ENCODE data around the gene ETV7. TPM values are rescaled to one million over a fixed set of nuclear protein-coding genes. Genes with fewer than 3 reads are reported as not detected.

The ETV7 gene
- total and polyA plus RNA-seq, 2 donors (not counting 1 experiment from before 2014, with no cell fraction given) = 0.96 to 2.0 TPM

DNA sequence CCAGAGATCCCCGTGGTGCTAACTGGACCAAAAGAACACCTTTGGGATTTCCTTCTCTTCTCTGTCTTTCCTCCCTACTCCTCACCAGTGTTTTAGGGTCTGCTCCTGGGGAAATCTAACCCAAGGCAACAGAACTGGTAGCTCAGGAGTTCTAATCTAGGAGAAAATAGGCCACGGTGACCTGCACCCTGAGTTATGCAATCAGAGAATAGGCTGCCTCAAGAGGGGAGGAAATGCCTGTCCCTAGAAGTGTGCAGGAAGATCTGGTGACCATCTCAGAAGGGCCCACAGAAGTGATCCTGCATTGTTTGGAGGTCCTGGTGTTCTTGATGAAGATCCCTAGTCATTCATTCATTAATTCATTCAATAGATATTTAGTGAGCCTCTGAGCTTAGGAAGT, 3.4 kb downstream of the ETV7 start:
- H3K27ac ChIP-seq (ENCODE audit: low read length in 2 of 2) = no peak overlapping the region
- ATAC-seq (ENCODE audit: low read depth) (no peak), DNase-seq (no peak)
- CTCF ChIA-PET = no interaction called here
- no peak overlapping the region for H3K9ac ChIP-seq (ENCODE audit: low read length)
- H3K4me2 ChIP-seq (replicated peaks; ENCODE audit: low read depth, low read length, poor library complexity, severe bottlenecking) = no peak overlapping the region
- TF ChIP-seq, protein P1, sequence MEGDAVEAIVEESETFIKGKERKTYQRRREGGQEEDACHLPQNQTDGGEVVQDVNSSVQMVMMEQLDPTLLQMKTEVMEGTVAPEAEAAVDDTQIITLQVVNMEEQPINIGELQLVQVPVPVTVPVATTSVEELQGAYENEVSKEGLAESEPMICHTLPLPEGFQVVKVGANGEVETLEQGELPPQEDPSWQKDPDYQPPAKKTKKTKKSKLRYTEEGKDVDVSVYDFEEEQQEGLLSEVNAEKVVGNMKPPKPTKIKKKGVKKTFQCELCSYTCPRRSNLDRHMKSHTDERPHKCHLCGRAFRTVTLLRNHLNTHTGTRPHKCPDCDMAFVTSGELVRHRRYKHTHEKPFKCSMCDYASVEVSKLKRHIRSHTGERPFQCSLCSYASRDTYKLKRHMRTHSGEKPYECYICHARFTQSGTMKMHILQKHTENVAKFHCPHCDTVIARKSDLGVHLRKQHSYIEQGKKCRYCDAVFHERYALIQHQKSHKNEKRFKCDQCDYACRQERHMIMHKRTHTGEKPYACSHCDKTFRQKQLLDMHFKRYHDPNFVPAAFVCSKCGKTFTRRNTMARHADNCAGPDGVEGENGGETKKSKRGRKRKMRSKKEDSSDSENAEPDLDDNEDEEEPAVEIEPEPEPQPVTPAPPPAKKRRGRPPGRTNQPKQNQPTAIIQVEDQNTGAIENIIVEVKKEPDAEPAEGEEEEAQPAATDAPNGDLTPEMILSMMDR (IDR thresholded peaks at IDR 0.05) = no peak
- TF ChIP-seq EZH2 (IDR thresholded peaks at IDR 0.05; ENCODE audit: borderline replicate concordance, insufficient read depth, low read depth, low read length, poor library complexity, severe bottlenecking) = no peak
- H3K36me3 ChIP-seq (replicated peaks in 1 of 2; ENCODE audit: control extremely low read depth in 1 of 2, control insufficient read depth in 1 of 2, extremely low read depth in 1 of 2, insufficient read depth in 2 of 2, low read length in 1 of 2) = no peaks in the 10 kb centered on the region
- POLR2A ChIA-PET = no interaction called here
- Mint-ChIP-seq H3K4me3 (no peak overlapping the region), H3K4me1 (peaks cover 30% of the 10 kb centered on the region), H3K9me3 (ENCODE audit: insufficient read depth) (no peaks in the 10 kb centered on the region), H3K27ac (no peak overlapping the region), H3K27me3 (peaks cover 31% of the 10 kb centered on the region)
- H2AFZ ChIP-seq (ENCODE audit: insufficient read depth, low read depth, low read length, poor library complexity, severe bottlenecking) = no peak overlapping the region
- H3K79me2 ChIP-seq (ENCODE audit: control insufficient read depth, insufficient read depth, low read length) = no peaks in the 10 kb centered on the region
- no peaks in the 10 kb centered on the region for H4K20me1 ChIP-seq (ENCODE audit: control insufficient read depth, insufficient read depth, low read length, poor library complexity, severe bottlenecking)
- peaks cover 20 to 32% of the 10 kb centered on the region in 2 donors for H3K4me1 ChIP-seq (ENCODE audit: control insufficient read depth in 2 of 2, insufficient read depth in 2 of 2, low read length in 2 of 2)
- H3K9me3 ChIP-seq (ENCODE audit: control extremely low read depth in 1 of 3, control insufficient read depth in 2 of 3, insufficient read depth in 1 of 3, low read length in 2 of 3) = no peaks in the 10 kb centered on the region
- 75% methylated on average over 2 of the region's 2 CpGs for WGBS (ENCODE audit: insufficient coverage)
- no peak overlapping the region for H3K4me3 ChIP-seq (ENCODE audit: control extremely low read depth in 1 of 5, extremely low read depth in 1 of 5, insufficient read depth in 1 of 5, low read depth in 2 of 5, low read length in 4 of 5)
- intact Hi-C loops (cut with micrococcal nuclease) = no loop called here
- H3K27me3 ChIP-seq (replicated peaks in 1 of 4; ENCODE audit: control extremely low read depth in 1 of 4, control insufficient read depth in 3 of 4, insufficient read depth in 4 of 4, low read length in 3 of 4) = peaks cover 0 to 24% (median 12%) of the 10 kb centered on the region in 4 experiments

DNA sequence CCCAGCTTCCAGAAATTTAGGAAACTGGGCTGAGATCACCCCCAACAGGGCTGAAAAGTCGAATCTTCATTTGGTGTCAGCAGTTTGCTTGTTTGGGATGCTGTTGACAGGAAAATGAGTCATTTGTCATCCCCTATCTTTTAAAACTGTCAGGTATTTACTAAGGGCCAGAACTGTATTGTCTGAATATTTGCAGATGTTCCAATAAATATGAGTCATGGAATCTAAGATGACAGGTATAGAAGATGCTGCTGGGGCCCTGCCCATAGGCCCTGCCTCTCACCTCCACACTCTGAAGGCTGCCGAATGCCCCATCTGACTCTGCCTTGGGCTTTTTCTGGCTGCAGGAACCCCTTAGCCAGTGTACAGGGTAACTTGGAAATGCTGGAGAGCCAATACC, 3.9 kb downstream of the ETV7 start:
- Histone ChIP-seq H3K4me3 (ENCODE audit: control extremely low read depth in 1 of 5, extremely low read depth in 1 of 5, insufficient read depth in 1 of 5, low read depth in 2 of 5, low read length in 4 of 5) (no peak overlapping the region), H3K4me1 (ENCODE audit: control insufficient read depth in 2 of 2, insufficient read depth in 2 of 2, low read length in 2 of 2) (peaks cover 20 to 33% of the 10 kb centered on the region in 2 donors), H3K36me3 (replicated peaks in 1 of 2; ENCODE audit: control extremely low read depth in 1 of 2, control insufficient read depth in 1 of 2, extremely low read depth in 1 of 2, insufficient read depth in 2 of 2, low read length in 1 of 2) (no peaks in the 10 kb centered on the region), H2AFZ (ENCODE audit: insufficient read depth, low read depth, low read length, poor library complexity, severe bottlenecking) (no peak overlapping the region), H3K27ac (ENCODE audit: low read length in 2 of 2) (no peak overlapping the region), H3K27me3 (replicated peaks in 1 of 4; ENCODE audit: control extremely low read depth in 1 of 4, control insufficient read depth in 3 of 4, insufficient read depth in 4 of 4, low read length in 3 of 4) (peaks cover 0 to 22% (median 12%) of the 10 kb centered on the region in 4 experiments), H4K20me1 (ENCODE audit: control insufficient read depth, insufficient read depth, low read length, poor library complexity, severe bottlenecking) (no peaks in the 10 kb centered on the region), H3K79me2 (ENCODE audit: control insufficient read depth, insufficient read depth, low read length) (no peaks in the 10 kb centered on the region), H3K4me2 (replicated peaks; ENCODE audit: low read depth, low read length, poor library complexity, severe bottlenecking) (no peak overlapping the region), H3K9me3 (ENCODE audit: control extremely low read depth in 1 of 3, control insufficient read depth in 2 of 3, insufficient read depth in 1 of 3, low read length in 2 of 3) (no peaks in the 10 kb centered on the region), H3K9ac (ENCODE audit: low read length) (no peak overlapping the region)
- ChIA-PET CTCF (interaction anchor here (0.7 to 3.6 kb wide), 2 partner anchors 23 to 1142 kb away, joined by 3 to 13 read pairs; no protein-coding TSS in a partner anchor), POLR2A (no interaction called here)
- no peak overlapping the region for H3K27ac Mint-ChIP-seq
- no peak for DNase-seq
- intact Hi-C loops (cut with micrococcal nuclease) = no loop called here
- peaks cover 30% of the 10 kb centered on the region for H3K4me1 Mint-ChIP-seq
- ATAC-seq (ENCODE audit: low read depth) = no peak
- peaks cover 30% of the 10 kb centered on the region for H3K27me3 Mint-ChIP-seq
- 100% methylated on average over 1 of the region's 2 CpGs for WGBS (ENCODE audit: insufficient coverage)
- TF ChIP-seq, protein P1 (IDR thresholded peaks at IDR 0.05) = no peak
- no peak for TF ChIP-seq EZH2 (IDR thresholded peaks at IDR 0.05; ENCODE audit: borderline replicate concordance, insufficient read depth, low read depth, low read length, poor library complexity, severe bottlenecking)
- H3K4me3 Mint-ChIP-seq = no peak overlapping the region
- no peaks in the 10 kb centered on the region for H3K9me3 Mint-ChIP-seq (ENCODE audit: insufficient read depth)

Data from B cell (primary cell).